ACC112 (cell line): Measurements from ENCODE around the gene FAM162A.
"Not testable (repeated sequence)": the region's sequence is repeated elsewhere in the genome, so short reads cannot be mapped to it uniquely, and the experiment has no call there.

Experiments
- H2AFZ ChIP-seq: fragments of 200-600 bp; sonication (generic); one replicate; pipeline ENCODE4 v1.6.0; 2017; ENCODE audit warnings: antibody characterized with exemption, low read length; ENCODE audit not compliant: unreplicated experiment
- H3K27ac ChIP-seq: fragments of 200-600 bp; sonication (generic); 2 replicates; pipeline ENCODE4 v1.5.1; 2014; ENCODE audit warnings: low read depth, mild to moderate bottlenecking, antibody characterized with exemption, low read length, moderate library complexity
- H3K27me3 ChIP-seq: fragments of 200-600 bp; sonication (generic); 2 replicates; pipeline ENCODE4 v1.6.1; 2014; ENCODE audit warnings: mild to moderate bottlenecking, antibody characterized with exemption, low read length, moderate library complexity, mixed read lengths; ENCODE audit not compliant: insufficient read depth
- H3K36me3 ChIP-seq: fragments of 200-600 bp; sonication (generic); 2 replicates; pipeline ENCODE4 v1.6.1; 2016; ENCODE audit warnings: mild to moderate bottlenecking, antibody characterized with exemption, low read length, moderate library complexity, mixed read lengths; ENCODE audit not compliant: insufficient read depth
- H3K4me1 ChIP-seq: fragments of 200-600 bp; sonication (generic); one replicate; pipeline ENCODE4 v1.6.1; 2016; ENCODE audit warnings: low read length, mixed read lengths; ENCODE audit not compliant: insufficient read depth, unreplicated experiment, control insufficient read depth
- H3K4me3 ChIP-seq: fragments of 200-600 bp; sonication (generic); 2 replicates; pipeline ENCODE4 v1.5.1; 2014; ENCODE audit warnings: mild to moderate bottlenecking, low read depth, low read length
- H3K79me2 ChIP-seq: fragments of 200-600 bp; sonication (generic); one replicate; pipeline ENCODE4 v1.6.0; 2016; ENCODE audit warnings: low read length; ENCODE audit not compliant: control insufficient read depth, unreplicated experiment, insufficient read depth

FAM162A gene

DNA sequence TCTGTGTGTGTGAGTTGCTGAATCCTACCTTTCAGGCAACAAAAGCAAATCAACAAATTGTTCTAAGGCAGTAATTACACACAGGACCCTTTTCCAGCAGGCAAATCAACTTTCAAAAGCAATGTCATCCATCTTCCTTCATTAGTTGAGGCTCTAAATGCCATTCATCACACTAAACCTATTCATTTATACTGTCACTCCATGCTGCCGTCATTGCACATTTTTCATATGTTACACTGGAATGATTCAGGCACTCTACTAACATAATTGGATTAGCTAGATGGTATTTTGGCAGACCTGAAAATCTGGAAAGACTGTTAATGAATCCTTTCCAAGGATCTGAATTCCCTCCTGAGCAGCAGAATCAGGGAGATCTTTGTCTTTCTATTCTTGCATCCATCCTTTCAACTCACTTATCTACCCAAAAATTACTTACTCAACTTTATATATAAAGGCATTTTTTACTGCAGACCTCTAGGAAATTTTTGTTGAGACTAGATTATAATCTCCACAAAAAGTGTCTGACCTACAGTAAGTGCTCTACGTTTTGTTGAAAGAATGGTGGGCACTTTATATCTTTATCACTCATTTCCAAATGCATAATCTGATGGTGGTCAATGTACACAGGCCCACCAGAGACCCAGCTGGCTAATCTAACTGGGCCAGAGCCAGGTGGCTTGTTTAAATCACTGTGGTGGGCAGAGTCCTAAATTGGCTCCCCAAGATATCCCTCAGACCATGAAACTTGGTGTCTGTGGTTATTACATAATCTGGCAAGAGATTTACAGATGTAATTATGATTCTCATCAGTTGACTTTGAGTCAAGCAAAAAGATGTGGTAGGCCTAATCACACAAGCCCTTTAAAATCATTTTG, 25.9 kb upstream of the FAM162A start:
- no peak overlapping the region for H3K27ac ChIP-seq

DNA sequence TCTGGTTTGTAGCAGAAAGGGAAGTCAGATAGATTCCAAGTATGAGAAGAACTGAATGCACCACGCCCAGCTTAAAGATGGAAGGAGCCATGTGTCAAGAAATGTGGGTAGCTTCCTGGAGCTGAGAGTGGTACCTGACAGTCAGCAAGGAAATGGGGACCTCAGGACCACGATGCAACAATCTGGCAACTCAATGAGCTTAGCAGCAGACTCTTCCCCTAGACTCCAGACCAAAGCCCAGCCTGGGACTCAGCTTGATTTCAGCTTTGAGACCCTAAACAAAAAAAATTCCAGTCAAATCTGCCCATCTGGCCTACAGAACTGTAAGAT, 25.3 kb upstream of the FAM162A start:
- no peaks in the 10 kb centered on the region for H3K27me3 ChIP-seq
- no peaks in the 10 kb centered on the region for H3K4me1 ChIP-seq
- no peak overlapping the region for H3K4me3 ChIP-seq
- no peaks in the 10 kb centered on the region for H3K79me2 ChIP-seq
- H3K36me3 ChIP-seq: peaks cover 4% of the 10 kb centered on the region; the same call in 1 of the 2 replicates
- H2AFZ ChIP-seq: no peak overlapping the region
- no peak overlapping the region for H3K27ac ChIP-seq

More for the DNA sequence above, 25.9 kb upstream of the FAM162A start:
- H3K4me3 ChIP-seq: no peak overlapping the region
- no peaks in the 10 kb centered on the region for H3K79me2 ChIP-seq
- peaks cover 4% of the 10 kb centered on the region; the same call in 1 of the 2 replicates for H3K36me3 ChIP-seq
- H3K27me3 ChIP-seq: no peaks in the 10 kb centered on the region
- H3K4me1 ChIP-seq: peaks cover 3% of the 10 kb centered on the region
- H2AFZ ChIP-seq: no peak overlapping the region

DNA sequence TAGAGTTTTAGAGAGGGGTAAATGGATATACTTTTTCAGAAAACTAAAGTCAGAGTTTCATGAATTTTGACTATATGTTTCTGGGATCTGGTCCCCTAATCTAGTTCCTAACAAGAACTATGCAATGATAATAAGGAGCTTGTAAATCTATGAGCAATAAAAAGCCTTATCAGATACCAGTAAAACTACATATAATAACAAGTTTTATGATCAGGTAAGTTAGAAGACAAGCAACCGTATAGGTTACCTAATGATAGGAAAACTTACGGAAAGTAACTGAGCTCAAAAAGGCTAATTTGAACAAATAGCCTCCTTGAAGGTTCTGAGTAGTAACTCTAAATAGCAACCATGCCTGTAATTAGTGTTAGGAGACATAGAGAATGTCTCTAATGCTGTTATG, 22.0 kb upstream of the FAM162A start:
- H3K79me2 ChIP-seq: no peaks in the 10 kb centered on the region
- no peaks in the 10 kb centered on the region for H3K27me3 ChIP-seq
- H3K4me3 ChIP-seq: no peak overlapping the region
- peaks cover 19% of the 10 kb centered on the region for H3K36me3 ChIP-seq
- no peak overlapping the region for H3K27ac ChIP-seq
- H2AFZ ChIP-seq: no peak overlapping the region
- H3K4me1 ChIP-seq: peaks cover 10% of the 10 kb centered on the region

DNA sequence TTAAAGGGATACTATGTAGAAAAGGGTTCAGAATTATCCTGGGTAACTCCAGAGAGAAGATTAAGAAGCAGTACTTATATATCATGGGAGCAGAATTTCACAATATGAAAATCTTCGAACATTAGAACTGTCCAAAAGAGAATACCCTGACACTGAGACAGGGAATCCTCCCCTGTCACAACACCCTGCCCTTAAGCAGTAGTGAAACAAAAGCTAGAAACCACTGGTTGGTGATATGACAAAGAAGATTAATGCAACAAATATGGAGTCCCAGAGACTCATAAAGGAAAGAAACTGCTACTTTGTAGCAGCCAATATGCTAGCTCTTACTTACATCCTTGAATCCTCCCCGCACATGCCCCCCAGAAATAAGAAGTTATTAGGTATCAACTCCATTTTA, 19.5 kb upstream of the FAM162A start:
- H3K27ac ChIP-seq: no peak overlapping the region
- H3K4me1 ChIP-seq: peaks cover 10% of the 10 kb centered on the region
- no peak overlapping the region for H3K4me3 ChIP-seq
- H3K27me3 ChIP-seq: no peaks in the 10 kb centered on the region
- no peaks in the 10 kb centered on the region for H3K79me2 ChIP-seq
- peaks cover 21% of the 10 kb centered on the region for H3K36me3 ChIP-seq
- H2AFZ ChIP-seq: no peak overlapping the region

DNA sequence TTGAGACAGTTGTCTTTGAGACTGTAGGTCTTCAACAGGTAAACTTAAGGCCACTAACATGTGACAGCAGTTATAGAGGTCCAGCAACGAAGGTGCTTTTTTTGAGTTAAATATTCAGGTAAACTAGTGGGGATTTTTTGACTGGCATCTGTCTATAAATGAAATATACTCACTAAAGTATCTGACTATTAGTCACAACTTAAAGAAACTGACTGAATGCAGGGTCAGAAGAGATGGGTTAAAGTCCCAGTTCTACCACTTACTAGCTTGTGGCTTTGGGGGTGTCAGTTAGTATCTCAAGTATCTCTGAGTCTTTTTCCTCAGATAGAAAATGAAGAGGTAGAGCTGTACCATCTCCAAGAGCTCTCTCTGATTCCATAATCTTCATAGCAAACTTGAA, 18.9 kb upstream of the FAM162A start:
- Histone ChIP-seq H3K4me1 (peaks cover 10% of the 10 kb centered on the region), H3K27ac (peak overlapping the region; percentile 51), H3K4me3 (no peak overlapping the region), H3K36me3 (peaks cover 22% of the 10 kb centered on the region), H2AFZ (no peak overlapping the region), H3K27me3 (no peaks in the 10 kb centered on the region), H3K79me2 (no peaks in the 10 kb centered on the region)

DNA sequence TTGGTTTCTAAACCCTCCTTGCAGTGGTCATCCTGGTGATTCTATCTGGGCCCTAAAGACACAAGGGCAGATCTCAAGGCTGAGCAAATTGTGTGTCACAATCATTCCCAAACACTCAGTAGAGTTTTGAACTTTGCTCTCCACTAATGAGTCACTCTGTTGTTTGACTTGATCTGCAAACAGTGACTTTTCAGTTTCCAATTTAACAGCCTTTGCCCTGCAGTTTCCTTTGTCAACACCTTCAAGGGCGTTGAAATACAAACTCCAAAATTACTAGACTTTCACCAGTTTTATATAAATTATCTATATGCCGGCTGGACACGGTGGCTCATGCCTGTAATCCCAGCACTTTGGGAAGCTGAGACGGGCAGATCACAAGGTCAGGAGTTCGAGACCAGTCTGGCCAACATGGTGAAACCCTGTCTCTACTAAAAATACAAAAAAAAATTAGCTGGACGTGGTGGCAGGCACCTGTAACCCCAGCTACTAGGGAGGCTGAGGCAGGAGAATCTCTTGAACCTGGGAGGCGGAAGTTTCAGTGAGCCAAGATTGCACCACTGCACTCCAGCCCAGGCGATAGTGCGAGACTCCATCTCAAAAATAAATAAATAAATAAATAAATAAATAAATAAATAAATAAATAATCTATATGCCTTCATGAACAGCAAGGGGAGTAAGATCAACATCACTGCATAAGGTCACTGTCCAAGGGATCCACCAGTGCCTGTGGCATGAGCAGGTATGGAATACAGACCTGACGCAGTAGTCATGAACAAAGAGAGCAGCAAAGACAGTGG, 18.2 kb upstream of the FAM162A start:
- H3K4me1 ChIP-seq, H3K27me3 ChIP-seq, H2AFZ ChIP-seq, H3K79me2 ChIP-seq, H3K4me3 ChIP-seq: not testable (repeated sequence)
- H3K36me3 ChIP-seq: peaks cover 25% of the 10 kb centered on the region
- peak overlapping the region; percentile 61 for H3K27ac ChIP-seq

DNA sequence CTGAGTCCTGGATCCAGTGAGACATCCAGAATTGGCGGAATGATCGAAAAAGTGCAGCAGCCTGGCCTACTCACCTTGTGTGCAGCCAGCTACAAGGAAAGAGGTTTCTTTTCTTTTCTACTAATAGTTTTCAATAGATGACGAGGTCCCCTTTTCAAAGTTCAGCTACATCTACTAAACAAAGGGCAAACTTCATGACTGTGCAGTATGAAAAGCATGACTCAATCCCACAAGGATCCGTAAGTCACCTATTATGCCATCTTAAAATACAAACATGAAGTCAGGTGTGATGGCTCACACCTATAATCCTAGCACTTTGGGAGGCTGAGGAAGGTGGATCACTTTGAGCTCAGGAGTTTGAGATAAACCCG, 17.6 kb upstream of the FAM162A start:
- Histone ChIP-seq H3K4me3 (no peak overlapping the region), H3K27me3 (no peaks in the 10 kb centered on the region), H2AFZ (no peak overlapping the region), H3K4me1 (peaks cover 10% of the 10 kb centered on the region), H3K79me2 (no peaks in the 10 kb centered on the region), H3K27ac (no peak overlapping the region), H3K36me3 (peaks cover 20% of the 10 kb centered on the region)

DNA sequence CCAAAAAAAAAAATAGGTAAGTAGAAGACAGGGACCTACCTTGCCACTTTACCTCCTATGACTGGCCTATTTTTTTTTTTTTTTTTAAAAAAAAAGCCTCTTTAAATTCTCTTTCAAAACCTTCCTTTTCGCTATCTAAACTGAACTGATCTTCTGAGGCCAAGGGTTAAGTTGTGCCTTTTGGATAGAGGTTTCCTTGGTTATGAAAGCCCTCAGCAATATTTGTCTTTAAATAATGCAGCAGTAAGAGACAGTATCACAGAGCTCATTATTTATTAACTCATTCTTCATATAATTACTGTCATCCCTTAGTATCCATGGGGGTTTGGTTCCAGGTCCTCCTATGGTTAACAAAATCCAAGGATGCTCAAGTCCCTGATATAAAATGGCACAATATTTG, 9.9 kb upstream of the FAM162A start:
- no peak overlapping the region for H3K27ac ChIP-seq
- H3K4me1 ChIP-seq: no peaks in the 10 kb centered on the region
- peaks cover 36% of the 10 kb centered on the region for H3K79me2 ChIP-seq
- no peak overlapping the region for H3K4me3 ChIP-seq
- no peaks in the 10 kb centered on the region for H3K27me3 ChIP-seq
- H3K36me3 ChIP-seq: peaks cover 6% of the 10 kb centered on the region; the same call in 1 of the 2 replicates
- H2AFZ ChIP-seq: no peak overlapping the region

DNA sequence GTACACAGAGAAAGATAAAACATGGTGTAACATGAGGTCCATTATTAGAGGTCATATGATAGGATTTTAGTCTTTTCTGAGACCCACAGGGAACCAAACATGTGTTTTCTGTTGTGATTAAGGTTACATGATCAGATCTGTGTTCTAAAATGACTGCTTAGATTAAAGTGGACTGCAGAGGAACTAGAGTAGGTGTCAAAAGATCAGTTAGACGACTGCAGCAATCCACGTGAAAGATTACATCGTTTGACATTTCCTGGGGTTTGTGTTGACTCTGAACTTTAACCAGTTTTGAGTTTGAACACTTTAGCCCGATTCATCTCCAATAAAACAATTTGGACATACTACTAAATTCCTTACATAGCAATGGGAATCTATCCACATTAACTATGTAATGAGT, 6.0 kb upstream of the FAM162A start:
- peaks cover 8% of the 10 kb centered on the region for H3K4me1 ChIP-seq
- no peaks in the 10 kb centered on the region for H3K27me3 ChIP-seq
- no peak overlapping the region for H2AFZ ChIP-seq
- H3K4me3 ChIP-seq: no peak overlapping the region
- peaks cover 68% of the 10 kb centered on the region for H3K79me2 ChIP-seq
- no peaks in the 10 kb centered on the region for H3K36me3 ChIP-seq
- H3K27ac ChIP-seq: no peak overlapping the region

DNA sequence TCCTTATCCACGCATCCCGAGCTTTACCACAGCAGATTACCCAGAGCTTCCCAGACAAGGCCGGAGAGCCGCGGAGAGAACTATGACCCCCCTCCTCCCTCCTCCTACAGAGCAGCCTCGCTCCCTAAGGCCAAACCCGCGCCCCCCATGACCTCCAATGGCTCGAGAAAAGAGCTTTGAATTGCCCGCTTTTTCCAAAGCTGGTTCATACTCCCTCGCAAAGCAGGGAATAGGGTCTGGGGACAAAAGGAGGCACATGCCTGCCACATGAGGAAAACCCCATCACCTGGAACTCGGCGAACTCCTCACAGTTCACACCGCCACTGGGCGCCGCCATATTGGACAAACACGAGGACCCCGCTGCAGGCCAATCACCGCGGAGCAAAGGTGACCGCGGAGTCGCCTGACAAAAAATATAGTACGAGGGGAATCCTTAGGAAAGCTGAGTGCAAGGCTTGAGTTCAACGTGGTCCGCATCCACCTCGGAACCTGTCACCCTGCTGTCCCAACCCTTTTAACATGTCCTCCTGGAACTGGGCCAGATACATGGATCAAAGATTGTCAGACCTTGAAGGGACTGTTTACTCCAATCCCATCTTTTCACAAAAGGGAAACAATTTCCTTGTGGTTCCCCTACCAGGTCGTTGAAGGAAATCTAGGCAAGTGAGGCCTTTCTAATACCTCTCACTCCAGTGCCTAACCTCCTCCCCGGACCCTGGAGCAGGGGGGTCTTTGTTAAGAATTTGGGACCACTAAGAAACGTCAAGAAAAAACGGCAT, 905 bp upstream of the FAM162A start, which contains the start of gene MIX23:
Gene MIX23, minus strand, starts transcription at position 344 of the 779 bp plus-strand sequence. Its CDS starts 7 bp downstream, at position 337.
- Histone ChIP-seq H3K4me3 (peak within 1 kb of the TSS; percentile 98), H3K79me2 (peaks cover 66% of the 10 kb centered on the region), H3K4me1 (peaks cover 21% of the 10 kb centered on the region)

More for the DNA sequence above, 905 bp upstream of the FAM162A start, which contains the start of gene MIX23:
- peak within 1 kb of the TSS; percentile 88 for H3K27ac ChIP-seq
- H3K27me3 ChIP-seq: no peaks in the 10 kb centered on the region
- H3K36me3 ChIP-seq: peaks cover 11% of the 10 kb centered on the region
- H2AFZ ChIP-seq: peak within 1 kb of the TSS; percentile 97
